GM13976 (cell line): Measurements from ENCODE around the gene ALDH4A1.
A peak's percentile ranks its signal among the peaks of the same experiment; 100 is the strongest.

Source experiments
- DNase-seq: peaks from one replicate; pipeline ENCODE4 v3.0.0; 2012; ENCODE audit warnings: low spot score
- CTCF ChIP-seq: IDR thresholded peaks from 2 replicates; pipeline ENCODE4 v1.5.1; 2012; ENCODE audit warnings: borderline replicate concordance, mild to moderate bottlenecking; ENCODE audit not compliant: insufficient read depth; ENCODE audit errors: extremely low read depth, missing control alignments, control extremely low read depth
- in situ Hi-C: fragments of 300-500 bp; cut with MboI; formaldehyde crosslinking; loops from one replicate; pipeline ENCODE4 v1.12.0; 2022; ENCODE audit warnings: low sequenced_read_pairs, mixed read lengths, inconsistent platforms; ENCODE audit not compliant: unreplicated experiment

ALDH4A1 gene

GRCh38 chr1:18890706-18891425 is 11.5 kb downstream of the ALDH4A1 start:
- in situ Hi-C loops = no loop called here
- TF ChIP-seq CTCF = no peak
- DNase-seq = no peak

- in situ Hi-C loops = no loop called here
- no peak for DNase-seq
- no peak for TF ChIP-seq CTCF
Measured at GRCh38 chr1:18886003-18886335, 16.4 kb downstream of the ALDH4A1 start.

GRCh38 chr1:18885311-18886002 is 16.9 kb downstream of the ALDH4A1 start:
- no peak for DNase-seq
- in situ Hi-C loops = no loop called here

GRCh38 chr1:18884727-18885126 is 17.6 kb downstream of the ALDH4A1 start:
- in situ Hi-C loops = no loop called here
- TF ChIP-seq CTCF = no peak
- DNase-seq = no peak

More at GRCh38 chr1:18885311-18886002, 16.9 kb downstream of the ALDH4A1 start:
- TF ChIP-seq CTCF = no peak

GRCh38 chr1:18884419-18884717 is 18.0 kb downstream of the ALDH4A1 start:
- DNase-seq = no peak
- in situ Hi-C loops = no loop called here
- TF ChIP-seq CTCF = no peak

GRCh38 chr1:18883636-18884418 is 18.5 kb downstream of the ALDH4A1 start:
- peak; percentile 82 for DNase-seq
- in situ Hi-C loops = no loop called here
- peak; percentile 87 for TF ChIP-seq CTCF
